IMR-90 (cell line): ENCODE results near the gene COL5A1. TPM values are rescaled to one million over a fixed set of nuclear protein-coding genes. Genes with fewer than 3 reads are reported as not detected.

Experiments
- ATAC-seq: fragments of 200-7000 bp; cut with Tn5 transposase; 2 replicates; pipeline ENCODE4 v1.9.1; 2020; ENCODE audit warnings: low read depth, mild to moderate bottlenecking, moderate library complexity
- BruUV-seq: library from RNA; stranded (reverse); fragments of 400-500 nt; replicated peaks from 2 replicates; lab custom pipeline; 2021; lab: Mats Ljungman, UMichigan
- CTCF ChIA-PET: fragments of 300-600 bp; formaldehyde crosslinking; extraction: SDS; loops from one replicate; lab custom pipeline; 2021; ENCODE audit warnings: antibody characterized with exemption; lab: Yijun Ruan, JAX
- POLR2A ChIA-PET: fragments of 300-600 bp; sonication (Branson Sonifier 250); formaldehyde crosslinking; loops from one replicate; lab custom pipeline; 2022; ENCODE audit warnings: antibody characterized with exemption; ENCODE audit not compliant: unreplicated experiment; lab: Charles Lee
- DNase-seq: peaks from one replicate; pipeline ENCODE4 v3.0.0; 2013
- H2AFZ ChIP-seq: replicated peaks from 2 replicates; pipeline ENCODE3; 2013; ENCODE audit warnings: low read length, mild to moderate bottlenecking; ENCODE audit not compliant: poor library complexity
- H2AK5ac ChIP-seq: 2 replicates; pipeline ENCODE4 v1.6.1; 2013; ENCODE audit warnings: low read depth, low read length, inconsistent platforms
- H2AK9ac ChIP-seq: replicated peaks from 2 replicates; pipeline ENCODE3; 2013; ENCODE audit warnings: mild to moderate bottlenecking, low read depth, low read length, moderate library complexity; ENCODE audit not compliant: poor library complexity
- H2BK120ac ChIP-seq: 2 replicates; pipeline ENCODE4 v1.6.1; 2013; ENCODE audit warnings: low read depth, low read length, inconsistent platforms
- H2BK15ac ChIP-seq: 3 replicates; pipeline ENCODE4 v1.6.1; 2013; ENCODE audit warnings: low read depth, low read length, inconsistent platforms
- H2BK20ac ChIP-seq: 2 replicates; pipeline ENCODE4 v1.6.1; 2013; ENCODE audit warnings: low read depth, mild to moderate bottlenecking, inconsistent platforms, low read length, moderate library complexity
- H2BK5ac ChIP-seq: 2 replicates; pipeline ENCODE4 v1.6.1; 2013; ENCODE audit warnings: mild to moderate bottlenecking, low read depth, low read length, inconsistent platforms; ENCODE audit not compliant: poor library complexity, severe bottlenecking
- H3K14ac ChIP-seq: replicated peaks from 2 replicates; pipeline ENCODE4 v1.6.1; 2013; ENCODE audit warnings: low read depth, low read length, inconsistent platforms
- H3K18ac ChIP-seq: 2 replicates; pipeline ENCODE4 v1.6.1; 2013; ENCODE audit warnings: low read depth, low read length, control low read depth
- H3K23ac ChIP-seq: 2 replicates; pipeline ENCODE4 v1.6.1; 2013; ENCODE audit warnings: low read depth, low read length, inconsistent platforms
- H3K27ac ChIP-seq: 2 replicates; pipeline ENCODE4 v1.5.1; 2013; ENCODE audit warnings: mild to moderate bottlenecking, control low read depth, low read length; ENCODE audit not compliant: insufficient read depth
- H3K27me3 ChIP-seq: 2 replicates; pipeline ENCODE4 v1.6.1; 2013; ENCODE audit warnings: low read length; ENCODE audit not compliant: control insufficient read depth, insufficient read depth
- H3K36me3 ChIP-seq: 2 replicates; pipeline ENCODE4 v1.6.1; 2013; ENCODE audit warnings: low read length, mixed read lengths; ENCODE audit not compliant: control insufficient read depth, insufficient read depth
- H3K4ac ChIP-seq: 2 replicates; pipeline ENCODE4 v1.6.1; 2013; ENCODE audit warnings: low read depth, low read length, inconsistent platforms
- H3K4me1 ChIP-seq: 2 replicates; pipeline ENCODE4 v1.6.1; 2013; ENCODE audit warnings: low read length, mixed read lengths; ENCODE audit not compliant: control insufficient read depth, insufficient read depth
- H3K4me2 ChIP-seq: 2 replicates; pipeline ENCODE4 v1.6.1; 2013; ENCODE audit warnings: low read depth, mild to moderate bottlenecking, control low read depth, low read length, moderate library complexity
- H3K4me3 ChIP-seq: 2 replicates; pipeline ENCODE4 v1.5.1; 2013; ENCODE audit warnings: low read depth, mild to moderate bottlenecking, control low read depth, low read length, moderate library complexity; ENCODE audit not compliant: insufficient read depth
- H3K56ac ChIP-seq: 2 replicates; pipeline ENCODE4 v1.6.1; 2013; ENCODE audit warnings: low read length, inconsistent platforms; ENCODE audit not compliant: insufficient read depth; ENCODE audit errors: extremely low read depth
- H3K79me1 ChIP-seq, 2 experiments: 2 replicates each; pipeline ENCODE4 v1.6.1; 2013; ENCODE audit warnings: low read length in 2 of 2, inconsistent platforms in 1 of 2, low read depth in 1 of 2
- H3K9ac ChIP-seq: 2 replicates; pipeline ENCODE4 v1.6.1; 2013; ENCODE audit warnings: low read depth, low read length, control low read depth
- H3K9me1 ChIP-seq: 2 replicates; pipeline ENCODE4 v1.6.1; 2013; ENCODE audit warnings: low read length, inconsistent platforms; ENCODE audit not compliant: insufficient read depth
- H3K9me3 ChIP-seq: 2 replicates; pipeline ENCODE4 v1.6.1; 2013; ENCODE audit warnings: low read length; ENCODE audit not compliant: control insufficient read depth, insufficient read depth
- H4K20me1 ChIP-seq: 2 replicates; pipeline ENCODE4 v1.6.1; 2013; ENCODE audit warnings: low read length, inconsistent platforms; ENCODE audit not compliant: insufficient read depth
- H4K5ac ChIP-seq: 2 replicates; pipeline ENCODE4 v1.6.1; 2013; ENCODE audit warnings: mild to moderate bottlenecking, low read depth, low read length, control low read depth
- H4K8ac ChIP-seq, 2 experiments: 2 replicates each; pipeline ENCODE4 v1.6.1; 2013; ENCODE audit warnings: low read depth in 2 of 2, low read length in 2 of 2, control low read depth in 1 of 2, inconsistent platforms in 1 of 2
- H4K91ac ChIP-seq: 2 replicates; pipeline ENCODE4 v1.6.1; 2013; ENCODE audit warnings: low read depth, low read length, inconsistent platforms; ENCODE audit not compliant: insufficient read depth
- CTCF ChIP-seq: conservative IDR thresholded peaks from 2 replicates; pipeline ENCODE4 v1.5.1; 2012; ENCODE audit warnings: mild to moderate bottlenecking, low read depth, low read length, improper control_type of control experiment
- MXI1 ChIP-seq: IDR thresholded peaks from 2 replicates; pipeline ENCODE4 v1.6.1; 2012; ENCODE audit warnings: low read depth, mild to moderate bottlenecking, low read length, moderate library complexity, borderline replicate concordance
- SMC3 ChIP-seq: fragments of 150-350 bp; IDR thresholded peaks from 2 replicates; pipeline ENCODE4 v1.6.1; 2016; ENCODE audit warnings: low read depth, mild to moderate bottlenecking, antibody characterized with exemption, low read length, moderate library complexity
- WGBS, 2 experiments: methylation state at CpG; one replicate each; pipeline versions ENCODE4 v1.1.5 to v1.1.7; 2013; ENCODE audit warnings: missing lambda C conversion rate in 2 of 2; ENCODE audit not compliant: insufficient read length in 1 of 2; ENCODE audit errors: extremely low coverage in 2 of 2; 5-methylcytosine and 5-hydroxymethylcytosine counted together
- dilution Hi-C: fragments of 300-500 bp; cut with HindIII; formaldehyde crosslinking; loops from one replicate; pipeline ENCODE4 v1.14.3; 2018; ENCODE audit warnings: low sequenced_read_pairs; ENCODE audit not compliant: unreplicated experiment
- in situ Hi-C: fragments of 300-500 bp; cut with MboI; formaldehyde crosslinking; loops from 3 replicates; pipeline ENCODE4 v1.14.3; 2019; ENCODE audit warnings: low sequenced_read_pairs, inconsistent platforms, mixed read lengths
- intact Hi-C: fragments of 100-400 bp; cut with micrococcal nuclease; formaldehyde crosslinking; loops from 2 replicates; pipeline ENCODE4 v1.10.0; 2022
- polyA plus RNA-seq, 3 experiments: library from polyadenylated mRNA; depleted of rRNA; stranded (reverse); fragments of >200 nt; gene quantifications; 2 replicates each; pipeline ENCODE4 v1.2.3, GENCODE V29; 2012; ENCODE audit warnings: low replicate concordance in 1 of 3
- total RNA-seq: library from RNA; depleted of rRNA; stranded (reverse); fragments of >200 nt; gene quantifications from 2 replicates; pipeline ENCODE4 v1.2.3, GENCODE V29; 2012

Gene COL5A1
- total and polyA plus RNA-seq, 2 of the 4 experiments (the other 2 are of a cell fraction): 19.2 to 173 TPM

GRCh38 chr9:134728021-134728795, 86.6 kb downstream of the COL5A1 start:
- Histone ChIP-seq H4K20me1 (peaks cover 93% of the 10 kb centered on the region), H4K91ac (no peak overlapping the region), H3K4me2 (no peak overlapping the region), H3K18ac (no peak overlapping the region), H3K27ac (no peak overlapping the region), H3K9ac (no peak overlapping the region), H3K4me3 (no peak overlapping the region), H2AFZ (no peak overlapping the region), H3K56ac (no peak overlapping the region), H3K23ac (no peak overlapping the region), H4K8ac (no peak overlapping the region), H3K9me1 (peaks cover 46% of the 10 kb centered on the region), H3K9me3 (no peaks in the 10 kb centered on the region), H3K27me3 (no peaks in the 10 kb centered on the region), H2BK20ac (no peak overlapping the region), H2AK5ac (no peak overlapping the region), H2BK15ac (no peak overlapping the region), H4K5ac (no peak overlapping the region), H2BK120ac (no peak overlapping the region), H3K14ac (no peak overlapping the region), H3K4me1 (peaks cover 27% of the 10 kb centered on the region), H3K36me3 (peaks cover 76% of the 10 kb centered on the region), H3K4ac (no peak overlapping the region), H3K79me1 (peaks cover 19 to 89% of the 10 kb centered on the region in 2 experiments), H2AK9ac (no peak overlapping the region), H2BK5ac (no peak overlapping the region)
- DNase-seq: no peak
- in situ Hi-C loops: no loop called here
- CTCF ChIA-PET: no interaction called here
- TF ChIP-seq MXI1: no peak
- no peak for TF ChIP-seq CTCF
- no peak for TF ChIP-seq SMC3
- dilution Hi-C loops: no loop called here
- POLR2A ChIA-PET: no interaction called here
- ATAC-seq: no peak
- BruUV-seq: no TSS peak
- 88% methylated on average over 9 of the region's 29 CpGs; no CpG with 5 or more reads in 1 of the 2 experiments for WGBS, 2 experiments
- intact Hi-C loops: loop anchor here (5.0 kb wide), 1 partner anchor 561 kb away; no protein-coding TSS in a partner anchor
